GM21367 (cell line): ENCODE data around the gene TNFAIP6.
A peak's percentile ranks its signal among the peaks of the same experiment; 100 is the strongest.
"Not testable (repeated sequence)": the region's sequence is repeated elsewhere in the genome, so short reads cannot be mapped to it uniquely, and the experiment has no call there.

Source experiments
- ATAC-seq: cut with Tn5 transposase; IDR thresholded peaks from one replicate; pipeline ENCODE4 v1.9.1; 2021; ENCODE audit not compliant: unreplicated experiment

TNFAIP6 gene

GRCh38 chr2:151417650-151418049 is 60.3 kb downstream of the TNFAIP6 start:
- no peak for ATAC-seq

GRCh38 chr2:151421681-151422080 is 64.3 kb downstream of the TNFAIP6 start:
- ATAC-seq: not testable (repeated sequence)

- ATAC-seq: peak; percentile 72
Observed at GRCh38 chr2:151422917-151423439, 65.6 kb downstream of the TNFAIP6 start.

GRCh38 chr2:151423760-151424159 is 66.4 kb downstream of the TNFAIP6 start:
- no peak for ATAC-seq
